Measurements from ENCODE around the gene CCDC33. TPM values are rescaled to one million over a fixed set of nuclear protein-coding genes. Genes with fewer than 3 reads are reported as not detected.

CCDC33 gene
- total and polyA plus RNA-seq, 10 of the 15 experiments (the other 5 are each of a cell fraction or from before 2014, with no cell fraction given) = 0.57 to 5.8 (median 4.3) TPM

- Histone ChIP-seq H3K27me3 (replicated peaks in 1 of 2; ENCODE audit: control insufficient read depth in 2 of 2, insufficient read depth in 2 of 2, low read length in 1 of 2) (peaks cover 0 to 2% of the 10 kb centered on the region in 2 experiments; a peak in 3 of 4 replicates), H3K79me2 (ENCODE audit: control insufficient read depth, insufficient read depth, low read length) (no peaks in the 10 kb centered on the region), H3K4me2 (ENCODE audit: control insufficient read depth, insufficient read depth) (no peak overlapping the region), H3K4me1 (ENCODE audit: control insufficient read depth, insufficient read depth, low read length) (no peaks in the 10 kb centered on the region), H3K27ac (ENCODE audit: control insufficient read depth, insufficient read depth) (no peak overlapping the region), H3K9ac (ENCODE audit: control insufficient read depth, insufficient read depth, low read length) (no peak overlapping the region), H3K4me3 (no peak overlapping the region), H2AFZ (ENCODE audit: control insufficient read depth, low read depth, low read length) (no peak overlapping the region), H3K9me3 (replicated peaks; ENCODE audit: control insufficient read depth, insufficient read depth, low read length) (no peaks in the 10 kb centered on the region), H4K20me1 (ENCODE audit: control insufficient read depth, insufficient read depth) (no peaks in the 10 kb centered on the region; the same call in 1 of the 2 replicates), H3K36me3 (ENCODE audit: control insufficient read depth in 2 of 2, insufficient read depth in 2 of 2, low read length in 1 of 2) (no peaks in the 10 kb centered on the region)
- RAD21 ChIA-PET (ENCODE audit: unreplicated experiment) = no interaction called here
- CTCF ChIA-PET = interaction anchor here (0.7 to 0.8 kb wide), 2 partner anchors 18 to 36 kb away, joined by 3 read pairs; no protein-coding TSS in a partner anchor
- no TSS peak for BruUV-seq (replicated peaks)
- FAIRE-seq (no peak), ATAC-seq (no peak), DNase-seq (ENCODE audit: low read depth, low spot score) (no peak)
- WGBS (ENCODE audit: insufficient coverage, insufficient replicate concordance, low lambda C conversion rate, missing lambda C conversion rate) = 66% methylated on average over 9 of the region's 9 CpGs
- POLR2A ChIA-PET = no interaction called here
- SMC1A ChIA-PET (ENCODE audit: uncharacterized antibody, unreplicated experiment) = no interaction called here
- in situ Hi-C loops (cut with MboI) (no loop called here), intact Hi-C loops (cut with micrococcal nuclease; ENCODE audit: unreplicated experiment) (no loop called here)
- TF ChIP-seq RELB (IDR thresholded peaks at IDR 0.05; ENCODE audit: low read depth) = no peak
- TF ChIP-seq ZBTB4 (CRISPR knock-in tag; IDR thresholded peaks at IDR 0.05) = no peak
- TF ChIP-seq ZZZ3 (IDR thresholded peaks at IDR 0.05; ENCODE audit: control insufficient read depth, insufficient read length, low read depth) = no peak
- TF ChIP-seq ZBTB33 (IDR thresholded peaks at IDR 0.05) = no peak
- no peak for TF ChIP-seq NRF1 (conservative IDR thresholded peaks at IDR 0.05; ENCODE audit: low read depth, low read length)
- TF ChIP-seq ATF3 (IDR thresholded peaks at IDR 0.05; ENCODE audit: borderline replicate concordance, extremely low read depth, low read depth, low read length) = no peak
- TF ChIP-seq PML (IDR thresholded peaks at IDR 0.05; ENCODE audit: low read length) = no peak
- TF ChIP-seq CEBPB (IDR thresholded peaks at IDR 0.05; ENCODE audit: borderline replicate concordance in 1 of 2, low read depth in 2 of 2, low read length in 2 of 2) = no peak
- TF ChIP-seq SPI1 (IDR thresholded peaks at IDR 0.05; ENCODE audit: borderline replicate concordance, insufficient read depth, low read depth, low read length) = no peak
- TF ChIP-seq ZNF384 (IDR thresholded peaks at IDR 0.05; ENCODE audit: borderline replicate concordance, low read depth, low read length) = no peak
- TF ChIP-seq MTA2 (IDR thresholded peaks at IDR 0.05; ENCODE audit: low read depth) = no peak
- no peak for TF ChIP-seq BCLAF1 (IDR thresholded peaks at IDR 0.05)
- no peak for TF ChIP-seq BHLHE40 (IDR thresholded peaks at IDR 0.05; ENCODE audit: borderline replicate concordance in 1 of 2, low read depth in 2 of 2, low read length in 1 of 2)
- no peak for TF ChIP-seq DPF2 (IDR thresholded peaks at IDR 0.05)
Observed at GRCh38 chr15:74339371-74339770, 103.2 kb downstream of the CCDC33 start.

Measured in GM12878 (cell line).